Ramos (cell line): ENCODE measurements around the gene CYP26C1.

Experiments used
- in situ Hi-C: fragments of 300-500 bp; cut with MboI; formaldehyde crosslinking; loops from one replicate; pipeline ENCODE4 v1.14.3; 2022; ENCODE audit warnings: low sequenced_read_pairs; ENCODE audit not compliant: unreplicated experiment

CYP26C1 gene, protein sequence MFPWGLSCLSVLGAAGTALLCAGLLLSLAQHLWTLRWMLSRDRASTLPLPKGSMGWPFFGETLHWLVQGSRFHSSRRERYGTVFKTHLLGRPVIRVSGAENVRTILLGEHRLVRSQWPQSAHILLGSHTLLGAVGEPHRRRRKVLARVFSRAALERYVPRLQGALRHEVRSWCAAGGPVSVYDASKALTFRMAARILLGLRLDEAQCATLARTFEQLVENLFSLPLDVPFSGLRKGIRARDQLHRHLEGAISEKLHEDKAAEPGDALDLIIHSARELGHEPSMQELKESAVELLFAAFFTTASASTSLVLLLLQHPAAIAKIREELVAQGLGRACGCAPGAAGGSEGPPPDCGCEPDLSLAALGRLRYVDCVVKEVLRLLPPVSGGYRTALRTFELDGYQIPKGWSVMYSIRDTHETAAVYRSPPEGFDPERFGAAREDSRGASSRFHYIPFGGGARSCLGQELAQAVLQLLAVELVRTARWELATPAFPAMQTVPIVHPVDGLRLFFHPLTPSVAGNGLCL

DNA sequence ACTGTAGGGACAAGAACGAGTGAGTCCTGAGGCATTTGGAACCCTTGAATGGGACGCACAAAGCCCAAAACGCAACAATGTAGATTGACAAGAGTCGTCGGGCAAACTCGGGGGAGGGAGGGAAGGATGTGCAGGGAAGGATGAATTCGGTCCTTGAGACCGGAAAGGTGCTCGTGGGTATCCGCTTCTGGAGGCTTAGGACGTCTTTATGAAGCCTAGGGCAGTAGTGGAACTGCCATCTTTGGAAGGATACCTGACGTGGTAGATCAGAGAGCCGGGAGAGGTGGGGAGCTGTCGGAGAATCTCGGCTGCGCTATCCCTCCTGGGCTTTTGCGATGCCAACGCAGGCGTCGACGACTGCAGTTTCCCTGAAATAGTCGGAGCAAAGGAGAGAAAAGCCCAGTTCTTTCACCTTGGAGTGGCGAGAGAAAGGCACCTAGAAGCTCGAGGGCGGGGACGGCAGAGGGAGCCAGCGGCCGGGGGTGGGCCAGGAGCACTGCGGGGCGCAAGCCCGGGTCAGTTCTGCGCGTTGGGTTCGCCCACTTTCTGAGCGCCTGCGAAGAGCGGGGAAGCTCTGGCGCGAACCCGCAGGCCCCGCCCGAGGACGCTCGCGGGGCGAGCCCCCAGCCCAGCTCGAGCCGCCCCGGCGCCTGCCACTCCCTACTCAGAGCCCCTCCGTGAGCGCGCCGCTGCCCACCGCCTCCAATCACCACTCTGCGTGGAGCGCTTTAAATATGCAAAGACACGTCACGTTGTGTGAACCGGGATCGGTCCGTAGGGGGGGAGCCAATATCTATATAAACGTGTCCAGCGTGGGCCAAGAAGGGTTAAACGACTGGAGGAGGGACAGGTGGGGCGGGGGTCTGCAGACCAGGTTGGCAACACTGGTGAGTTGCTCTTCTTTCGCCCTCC is at the start of gene CYP26C1:
CYP26C1 (plus strand) TSS at position 824 of the 912 bp plus-strand sequence. CDS start 466 bp downstream, outside the sequence.
- in situ Hi-C loops, result no loop called here

GRCh38 chr10:93015722-93016121 is 44.9 kb upstream of the CYP26C1 start:
- in situ Hi-C loops, result no loop called here

GRCh38 chr10:93023013-93023650 is 37.5 kb upstream of the CYP26C1 start:
- in situ Hi-C loops, result no loop called here

DNA sequence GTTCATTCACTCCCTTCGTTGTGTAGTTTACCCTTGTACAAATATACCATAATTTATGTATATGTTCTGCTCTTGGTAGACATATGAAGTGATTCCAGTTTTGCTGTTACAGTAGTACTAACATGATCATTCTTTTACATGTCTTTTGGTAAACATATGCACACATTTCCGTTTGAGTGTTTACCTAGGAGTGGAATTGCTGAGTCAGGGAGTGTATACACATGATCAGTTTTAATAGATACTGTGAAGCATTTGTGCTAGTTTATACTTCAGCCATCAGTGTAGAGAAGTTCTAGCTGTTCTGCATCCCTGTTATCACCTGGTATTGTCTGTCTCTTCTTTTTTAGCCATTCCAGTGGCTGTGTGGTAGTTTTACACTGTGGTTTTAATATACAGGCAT is 34.5 kb upstream of the CYP26C1 start:
- in situ Hi-C loops, result no loop called here

DNA sequence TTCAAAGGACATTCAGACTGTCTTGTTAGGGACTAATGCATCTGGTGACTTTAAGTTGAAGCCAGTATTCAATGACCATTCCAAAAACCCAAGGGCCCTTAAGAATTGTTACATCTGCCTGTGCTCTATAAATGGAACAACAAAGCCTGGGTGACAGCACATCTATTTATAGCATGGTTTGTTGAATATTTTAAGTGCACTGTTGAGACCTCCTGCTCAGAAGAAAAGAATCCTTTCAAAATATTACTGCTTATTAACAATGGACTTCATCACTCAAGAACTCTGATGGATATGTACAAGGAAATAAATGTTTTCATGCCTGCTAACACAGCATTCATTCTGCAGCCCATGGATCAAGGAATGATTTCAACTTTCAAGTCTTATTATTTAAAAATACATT is 33.1 kb upstream of the CYP26C1 start:
- in situ Hi-C loops, result no loop called here

- in situ Hi-C loops, result no loop called here
Observed at GRCh38 chr10:93028883-93029282, 31.7 kb upstream of the CYP26C1 start.

GRCh38 chr10:93030409-93030808 is 30.2 kb upstream of the CYP26C1 start:
- in situ Hi-C loops, result no loop called here

- in situ Hi-C loops, result no loop called here
Observed at GRCh38 chr10:93032105-93032808, 28.3 kb upstream of the CYP26C1 start.

- in situ Hi-C loops, result no loop called here
Observed at GRCh38 chr10:93032809-93033137, 27.8 kb upstream of the CYP26C1 start.

- in situ Hi-C loops, result no loop called here
Observed at GRCh38 chr10:93034426-93034825, 26.2 kb upstream of the CYP26C1 start.

DNA sequence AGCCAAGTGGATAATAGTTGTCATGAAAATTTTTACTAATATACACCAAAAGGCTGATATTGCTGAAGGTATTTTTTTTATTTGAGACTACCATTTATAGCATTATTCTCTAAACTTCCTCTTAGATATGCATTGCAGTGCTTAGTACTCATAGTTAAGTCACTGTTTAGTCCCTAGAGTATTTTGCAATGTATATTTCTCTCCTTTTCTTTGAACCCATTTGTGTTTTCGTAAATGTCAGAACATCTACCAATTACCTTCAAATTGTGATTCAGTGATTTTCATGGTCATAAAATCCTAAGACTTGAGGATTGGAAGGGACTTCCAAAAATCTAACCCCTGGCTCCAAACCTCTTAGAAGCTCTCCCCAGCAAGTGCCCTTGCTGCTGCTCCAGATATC is 21.5 kb upstream of the CYP26C1 start:
- in situ Hi-C loops, result no loop called here

- in situ Hi-C loops, result no loop called here
Observed at GRCh38 chr10:93039721-93040120, 20.9 kb upstream of the CYP26C1 start.

DNA sequence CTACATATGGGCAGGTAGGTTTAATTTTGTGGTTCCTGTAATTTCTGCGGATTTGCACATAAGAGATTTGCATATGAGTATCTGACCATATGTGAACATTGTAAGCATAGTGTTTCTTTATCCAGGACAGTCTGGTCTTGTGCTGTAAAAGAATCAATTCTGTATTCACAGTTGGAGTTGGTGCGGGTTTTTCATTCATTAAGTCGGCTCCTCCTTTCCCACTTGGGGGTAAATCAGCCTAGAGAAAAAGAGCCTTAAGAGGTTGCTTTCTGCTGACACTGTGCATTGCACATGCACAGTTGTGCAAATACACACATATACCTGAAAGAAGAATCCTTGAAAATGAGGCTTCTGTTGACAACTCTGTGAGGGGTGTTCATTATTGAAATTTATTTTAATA is 6.1 kb upstream of the CYP26C1 start:
- in situ Hi-C loops, result no loop called here

- in situ Hi-C loops, result no loop called here
Observed at GRCh38 chr10:93058139-93058538, 2.5 kb upstream of the CYP26C1 start.

DNA sequence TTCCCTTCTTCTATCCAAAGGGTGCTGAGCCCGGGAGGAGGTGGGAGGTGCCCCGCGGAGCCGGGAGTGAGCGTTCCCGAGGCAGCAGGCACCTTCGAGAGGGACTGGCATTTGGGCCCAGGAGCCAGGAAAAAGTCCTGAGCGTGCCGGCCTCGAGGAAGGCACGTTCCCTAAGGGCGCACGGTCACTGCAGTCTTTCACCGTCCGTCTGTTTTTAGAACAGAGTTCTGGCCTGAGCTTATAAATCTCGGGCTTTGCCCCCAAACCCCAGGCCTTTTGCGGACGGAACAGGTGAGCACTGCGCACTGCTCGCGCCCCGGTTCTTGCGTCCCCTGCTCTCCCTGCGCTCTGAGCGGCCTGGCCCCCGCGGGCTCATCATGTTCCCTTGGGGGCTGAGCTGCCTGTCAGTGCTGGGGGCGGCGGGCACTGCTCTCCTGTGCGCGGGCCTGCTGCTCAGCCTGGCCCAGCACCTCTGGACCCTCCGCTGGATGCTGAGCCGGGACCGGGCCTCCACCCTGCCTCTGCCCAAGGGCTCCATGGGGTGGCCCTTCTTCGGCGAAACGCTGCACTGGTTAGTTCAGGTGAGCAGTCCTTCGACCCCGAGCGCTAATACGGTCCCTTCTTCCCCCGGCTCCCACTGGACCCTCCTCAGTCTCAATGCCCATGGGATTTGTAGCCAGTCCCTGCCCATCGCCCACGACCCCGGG is 442 bp downstream of the CYP26C1 start:
- in situ Hi-C loops, result no loop called here

GRCh38 chr10:93061594-93062513 is 1.3 kb downstream of the CYP26C1 start:
- in situ Hi-C loops, result no loop called here

DNA sequence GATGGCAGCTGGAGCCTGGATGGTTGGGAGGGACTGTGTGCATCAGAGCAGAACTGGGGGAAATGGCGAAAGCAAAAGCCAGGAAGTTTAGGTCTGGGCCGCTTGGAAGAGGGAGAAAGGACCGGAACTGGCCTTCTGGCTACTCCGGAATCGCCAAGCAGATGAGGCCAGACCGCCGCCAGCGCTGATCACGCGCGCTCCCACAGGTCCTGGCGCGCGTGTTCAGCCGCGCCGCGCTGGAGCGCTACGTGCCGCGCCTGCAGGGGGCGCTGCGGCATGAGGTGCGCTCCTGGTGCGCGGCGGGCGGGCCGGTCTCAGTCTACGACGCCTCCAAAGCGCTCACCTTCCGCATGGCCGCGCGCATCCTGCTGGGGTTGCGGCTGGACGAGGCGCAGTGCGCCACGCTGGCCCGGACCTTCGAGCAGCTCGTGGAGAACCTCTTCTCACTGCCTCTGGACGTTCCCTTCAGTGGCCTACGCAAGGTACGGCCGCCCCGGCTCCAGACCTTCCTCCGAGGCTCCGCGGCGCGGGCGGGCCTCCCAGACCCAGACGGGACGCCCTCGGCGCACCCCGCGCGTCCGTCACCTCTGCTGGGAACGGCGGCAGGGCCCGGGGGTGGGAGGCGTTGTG is 2.0 kb downstream of the CYP26C1 start:
- in situ Hi-C loops, result no loop called here
